H1 (cell line): ENCODE results near the gene TEKTIP1. TPM values are rescaled to one million over a fixed set of nuclear protein-coding genes. Genes with fewer than 3 reads are reported as not detected.

Experiments
- CTCF ChIA-PET: fragments of 300-600 bp; sonication (Branson Sonifier 250); formaldehyde crosslinking; loops from one replicate; lab custom pipeline; 2021; ENCODE audit not compliant: partially characterized antibody; lab: Charles Lee
- POLR2A ChIA-PET: fragments of 300-600 bp; sonication (Branson Sonifier 250); formaldehyde crosslinking; loops from one replicate; lab custom pipeline; 2021; ENCODE audit warnings: inconsistent platforms; ENCODE audit not compliant: partially characterized antibody; lab: Charles Lee
- DNase-seq, 2 experiments: peaks; one replicate each; pipeline versions ENCODE4 v3.0.0 to v3.0.0-alpha.2; 2010 to 2022; ENCODE audit warnings: low spot score in 2 of 2, low read depth in 1 of 2, mixed read lengths in 1 of 2
- FAIRE-seq: peaks from 2 replicates; lab custom pipeline; 2011; peaks lifted over from hg19 to GRCh38; lab: Jason Lieb, UNC
- H2AFZ ChIP-seq: 2 replicates; pipeline ENCODE4 v1.8.1; 2012; ENCODE audit warnings: low read length, inconsistent platforms
- H2AK5ac ChIP-seq: 2 replicates; pipeline ENCODE4 v1.6.1; 2013; ENCODE audit warnings: low read depth, low read length
- H2BK120ac ChIP-seq: replicated peaks from 2 replicates; pipeline ENCODE3; 2013; ENCODE audit warnings: low read depth, low read length, inconsistent platforms
- H2BK12ac ChIP-seq: 2 replicates; pipeline ENCODE4 v1.6.1; 2013; ENCODE audit warnings: low read depth, low read length
- H2BK15ac ChIP-seq: 2 replicates; pipeline ENCODE4 v1.6.1; 2013; ENCODE audit warnings: low read length
- H2BK20ac ChIP-seq: 2 replicates; pipeline ENCODE4 v1.6.1; 2013; ENCODE audit warnings: low read length
- H2BK5ac ChIP-seq: 2 replicates; pipeline ENCODE4 v1.6.1; 2013; ENCODE audit warnings: low read depth, low read length
- H3K14ac ChIP-seq: 2 replicates; pipeline ENCODE4 v1.6.1; 2013; ENCODE audit warnings: inconsistent platforms; ENCODE audit not compliant: insufficient read length
- H3K18ac ChIP-seq: 2 replicates; pipeline ENCODE4 v1.6.1; 2013; ENCODE audit warnings: low read length; ENCODE audit errors: extremely low read depth
- H3K23ac ChIP-seq: 2 replicates; pipeline ENCODE4 v1.6.1; 2013; ENCODE audit warnings: inconsistent platforms; ENCODE audit not compliant: insufficient read length
- H3K23me2 ChIP-seq: 2 replicates; pipeline ENCODE4 v1.6.1; 2013; ENCODE audit warnings: low read depth, low read length
- H3K27ac ChIP-seq: 2 replicates; pipeline ENCODE4 v1.6.1; 2011; ENCODE audit warnings: low read depth, low read length, inconsistent platforms
- H3K27me3 ChIP-seq, 4 experiments: replicated peaks in 1 of 4; 1 replicate in 1 of 4; 2 replicates in 3 of 4; pipeline versions ENCODE4 v1.6.1 to v1.8.1; 2011 to 2013; ENCODE audit warnings: low read length in 3 of 4, mild to moderate bottlenecking in 3 of 4, inconsistent platforms in 2 of 4, mixed read lengths in 2 of 4, moderate library complexity in 1 of 4; ENCODE audit not compliant: control insufficient read depth in 3 of 4, insufficient read depth in 3 of 4; ENCODE audit errors: extremely low read depth in 1 of 4
- H3K36me3 ChIP-seq, 4 experiments: 2 replicates each; pipeline versions ENCODE4 v1.6.1 to v1.8.1; 2011 to 2013; ENCODE audit warnings: mild to moderate bottlenecking in 4 of 4, low read length in 3 of 4, moderate library complexity in 2 of 4, control low read depth in 1 of 4, inconsistent platforms in 1 of 4; ENCODE audit not compliant: insufficient read depth in 4 of 4, control insufficient read depth in 2 of 4
- H3K4ac ChIP-seq: replicated peaks from 2 replicates; pipeline ENCODE3; 2013; ENCODE audit warnings: low read length, low read depth, mixed read lengths, inconsistent platforms; ENCODE audit not compliant: insufficient read length
- H3K4me1 ChIP-seq, 4 experiments: replicated peaks in 1 of 4; 1 replicate in 1 of 4; 2 replicates in 3 of 4; pipeline versions ENCODE4 v1.6.1 to v1.8.1; 2011 to 2013; ENCODE audit warnings: low read length in 3 of 4, inconsistent platforms in 2 of 4, mixed read lengths in 1 of 4; ENCODE audit not compliant: insufficient read depth in 4 of 4, control insufficient read depth in 3 of 4
- H3K4me2 ChIP-seq, 2 experiments: 2 replicates each; pipeline versions ENCODE4 v1.6.1 to v1.8.1; 2011 to 2013; ENCODE audit warnings: low read depth in 2 of 2, low read length in 2 of 2, control low read depth in 1 of 2, inconsistent platforms in 1 of 2, mild to moderate bottlenecking in 1 of 2; ENCODE audit not compliant: insufficient read depth in 1 of 2
- H3K4me3 ChIP-seq, 4 experiments: fragments of 200-600, 300-600 bp in 1 of 4; sonication (generic), shearing (Covaris generic), sonication (Bioruptor Twin) in 1 of 4; 2 replicates each; pipeline versions ENCODE4 v1.5.1 to v1.8.1; 2011 to 2016; ENCODE audit warnings: low read length in 4 of 4, low read depth in 3 of 4, control low read depth in 2 of 4, inconsistent platforms in 2 of 4, mild to moderate bottlenecking in 2 of 4, mixed read lengths in 1 of 4, moderate library complexity in 1 of 4; ENCODE audit not compliant: insufficient read depth in 2 of 4; ENCODE audit errors: extremely low read depth in 1 of 4
- H3K56ac ChIP-seq: replicated peaks from 2 replicates; pipeline ENCODE3; 2013; ENCODE audit warnings: low read depth, mild to moderate bottlenecking, mixed read lengths, low read length, inconsistent platforms; ENCODE audit not compliant: insufficient read length
- H3K79me1 ChIP-seq: 2 replicates; pipeline ENCODE4 v1.6.1; 2013; ENCODE audit warnings: low read depth, low read length, control low read depth
- H3K79me2 ChIP-seq, 2 experiments: 2 replicates each; pipeline versions ENCODE4 v1.6.1 to v1.8.1; 2012 to 2013; ENCODE audit warnings: low read length in 2 of 2, mild to moderate bottlenecking in 2 of 2, inconsistent platforms in 1 of 2; ENCODE audit not compliant: insufficient read depth in 2 of 2, control insufficient read depth in 1 of 2
- H3K9ac ChIP-seq, 4 experiments: replicated peaks in 1 of 4; 1 replicate in 1 of 4; 2 replicates in 3 of 4; pipeline versions ENCODE4 v1.6.1 to v1.8.1; 2011 to 2013; ENCODE audit warnings: low read depth in 3 of 4, low read length in 3 of 4, control low read depth in 2 of 4, mild to moderate bottlenecking in 2 of 4, moderate library complexity in 2 of 4, inconsistent platforms in 1 of 4; ENCODE audit errors: extremely low read depth in 1 of 4
- H3K9me3 ChIP-seq, 2 experiments: 2 replicates each; pipeline versions ENCODE4 v1.6.1 to v1.8.1; 2012 to 2013; ENCODE audit warnings: mild to moderate bottlenecking in 2 of 2, moderate library complexity in 2 of 2, control low read depth in 1 of 2, inconsistent platforms in 1 of 2, low read depth in 1 of 2, low read length in 1 of 2, mixed read lengths in 1 of 2; ENCODE audit not compliant: insufficient read depth in 2 of 2
- H4K20me1 ChIP-seq, 2 experiments: replicated peaks in 1 of 2; 2 replicates each; pipeline versions ENCODE3 to v1.8.1; 2011 to 2013; ENCODE audit warnings: inconsistent platforms in 2 of 2, low read length in 2 of 2, mild to moderate bottlenecking in 1 of 2; ENCODE audit not compliant: insufficient read depth in 2 of 2, control insufficient read depth in 1 of 2
- H4K5ac ChIP-seq: 2 replicates; pipeline ENCODE4 v1.6.1; 2013; ENCODE audit warnings: low read length, low read depth, mixed read lengths, inconsistent platforms; ENCODE audit not compliant: insufficient read length
- H4K8ac ChIP-seq: 2 replicates; pipeline ENCODE4 v1.8.0; 2013; ENCODE audit warnings: mild to moderate bottlenecking, moderate library complexity, low read length, inconsistent platforms; ENCODE audit not compliant: insufficient read depth; ENCODE audit errors: extremely low read depth
- H4K91ac ChIP-seq: replicated peaks from 2 replicates; pipeline ENCODE3; 2013; ENCODE audit warnings: low read length, mixed read lengths, inconsistent platforms; ENCODE audit not compliant: insufficient read length
- BRCA1 ChIP-seq: IDR thresholded peaks from 2 replicates; pipeline ENCODE4 v1.6.1; 2012; ENCODE audit warnings: low read depth, low read length, improper control_type of control experiment
- CBX5 ChIP-seq: fragments of 300-800, 300-1000 bp; sonication (generic); IDR thresholded peaks from 2 replicates; pipeline ENCODE4 v1.7.1; 2016; ENCODE audit warnings: antibody characterized with exemption, low read length, low read depth
- CBX8 ChIP-seq: fragments of 300-800, 300-1000 bp; sonication (generic); IDR thresholded peaks from 2 replicates; pipeline ENCODE4 v1.7.1; 2016; ENCODE audit warnings: low read depth, low read length, borderline replicate concordance
- GTF2F1 ChIP-seq: IDR thresholded peaks from 2 replicates; pipeline ENCODE4 v1.6.1; 2012; ENCODE audit warnings: low read depth, low read length, improper control_type of control experiment, borderline replicate concordance
- KDM5A ChIP-seq: fragments of 200-600 bp; IDR thresholded peaks from 2 replicates; pipeline ENCODE4 v1.7.1; 2012; ENCODE audit warnings: mild to moderate bottlenecking, low read length, inconsistent platforms, mixed read lengths
- MAX ChIP-seq: IDR thresholded peaks from 2 replicates; pipeline ENCODE4 v1.6.1; 2012; ENCODE audit warnings: inconsistent platforms
- POLR2A ChIP-seq, 2 experiments: IDR thresholded peaks; 1 replicate in 1 of 2; 2 replicates in 1 of 2; pipeline ENCODE4 v1.6.1; 2011; ENCODE audit warnings: low read depth in 2 of 2, low read length in 2 of 2, mild to moderate bottlenecking in 2 of 2; ENCODE audit errors: control extremely low read depth in 1 of 2
- SUZ12 ChIP-seq: fragments of 200-600 bp; sonication (generic); IDR thresholded peaks from 2 replicates; pipeline ENCODE4 v1.6.1; 2012; ENCODE audit warnings: mild to moderate bottlenecking, inconsistent platforms, low read length, moderate library complexity, mixed read lengths
- WGBS, 2 experiments: shearing (Covaris generic) in 1 of 2; methylation state at CpG; one replicate each; pipeline versions ENCODE4 v1.1.6 to v1.1.7; 2013 to 2015; ENCODE audit warnings: low lambda C conversion rate in 2 of 2, mixed read lengths in 2 of 2, inconsistent platforms in 1 of 2, low coverage in 1 of 2, missing lambda C conversion rate in 1 of 2; ENCODE audit not compliant: insufficient replicate concordance in 2 of 2, insufficient coverage in 1 of 2, insufficient read length in 1 of 2; ENCODE audit errors: extremely low coverage in 1 of 2, missing lambda C conversion rate in 1 of 2; 5-methylcytosine and 5-hydroxymethylcytosine counted together
- polyA plus RNA-seq, 7 experiments: library from polyadenylated mRNA; depleted of rRNA in 3 of 7; stranded (reverse) in 5 of 7; unstranded in 2 of 7; fragments of >200 nt in 5 of 7; fragments of 200-250 nt in 2 of 7; gene quantifications; 1 replicate in 5 of 7; 2 replicates in 1 of 7; 4 replicates in 1 of 7; pipeline versions ENCODE4 v1.2.1 to v1.2.3, GENCODE V29; 2011 to 2013; ENCODE audit warnings: missing spikeins in 2 of 7, mixed read lengths in 2 of 7
- total RNA-seq: library from RNA; stranded (reverse); fragmentation: NEBNext Ultra II Directional; extraction: Animal tissue kit (Norgen Biotek cat#: 25700); gene quantifications from 2 replicates; pipeline ENCODE4 v1.2.1, GENCODE V29; 2021
- TF ChIP-seq, protein P1 (sequence below), 3 experiments: IDR thresholded peaks; 1 replicate in 2 of 3; 2 replicates in 1 of 3; pipeline versions ENCODE4 v1.5.1 to v1.6.1; 2011; ENCODE audit warnings: low read length in 3 of 3, mild to moderate bottlenecking in 3 of 3, inconsistent platforms in 2 of 3, low read depth in 1 of 3, moderate library complexity in 1 of 3; ENCODE audit not compliant: insufficient read depth in 1 of 3; ENCODE audit errors: control extremely low read depth in 1 of 3

The TEKTIP1 gene
- total and polyA plus RNA-seq, 2 of the 8 experiments (the other 6 are each of a cell fraction or from before 2014, with no cell fraction given), result 1.1 TPM; not detected in 1

GRCh38 chr19:3496392-3497273 lies 42.3 kb upstream of the TEKTIP1 start:
- peaks cover 1 to 8% of the 10 kb centered on the region in 2 experiments for H4K20me1 ChIP-seq
- no peak overlapping the region for H3K18ac ChIP-seq
- H3K36me3 ChIP-seq, result peaks cover 4 to 23% (median 12%) of the 10 kb centered on the region in 4 experiments; a peak in 7 of 8 replicates
- no peak overlapping the region for H2BK20ac ChIP-seq
- H3K27ac ChIP-seq, result no peak overlapping the region
- no peak overlapping the region for H2AFZ ChIP-seq
- no peak overlapping the region for H3K14ac ChIP-seq
- peaks cover 6% of the 10 kb centered on the region for H3K79me1 ChIP-seq
- H2BK15ac ChIP-seq, result no peak overlapping the region
- no peak overlapping the region for H4K91ac ChIP-seq
- H2BK120ac ChIP-seq, result no peak overlapping the region
- no peak overlapping the region for H3K4ac ChIP-seq
- H3K4me1 ChIP-seq, result no peaks in the 10 kb centered on the region; a peak in 3 of 7 replicates
- H4K8ac ChIP-seq, result no peak overlapping the region
- H3K56ac ChIP-seq, result no peak overlapping the region
- no peak overlapping the region for H3K9ac ChIP-seq
- H2AK5ac ChIP-seq, result no peak overlapping the region
- H3K9me3 ChIP-seq, result no peaks in the 10 kb centered on the region
- FAIRE-seq, result no peak
- peaks cover 0 to 30% of the 10 kb centered on the region in 2 experiments; a peak in 2 of 4 replicates for H3K79me2 ChIP-seq
- no peak overlapping the region for H3K4me3 ChIP-seq
- CTCF ChIA-PET, result interaction anchor here (0.7 to 1.5 kb wide), 2 partner anchors 11 to 19 kb away, joined by 3 to 7 read pairs; no protein-coding TSS in a partner anchor
- H2BK12ac ChIP-seq, result no peak overlapping the region
- no peaks in the 10 kb centered on the region for H3K27me3 ChIP-seq
- 93% methylated on average over 32 of the region's 32 CpGs; no CpG with 5 or more reads in 1 of the 2 experiments for WGBS, 2 experiments
- H3K23me2 ChIP-seq, result peaks cover 7% of the 10 kb centered on the region
- no peak overlapping the region for H3K23ac ChIP-seq
- no peak for TF ChIP-seq BRCA1
- no peak for TF ChIP-seq KDM5A
- TF ChIP-seq SUZ12, result no peak
- TF ChIP-seq CBX8, result no peak
- TF ChIP-seq MAX, result no peak
- TF ChIP-seq POLR2A (IDR thresholded peaks at IDR 0.05; ENCODE audit: control extremely low read depth in 1 of 2, low read depth in 2 of 2, low read length in 2 of 2), result no peak
- TF ChIP-seq CBX5, result no peak
- TF ChIP-seq, protein P1, sequence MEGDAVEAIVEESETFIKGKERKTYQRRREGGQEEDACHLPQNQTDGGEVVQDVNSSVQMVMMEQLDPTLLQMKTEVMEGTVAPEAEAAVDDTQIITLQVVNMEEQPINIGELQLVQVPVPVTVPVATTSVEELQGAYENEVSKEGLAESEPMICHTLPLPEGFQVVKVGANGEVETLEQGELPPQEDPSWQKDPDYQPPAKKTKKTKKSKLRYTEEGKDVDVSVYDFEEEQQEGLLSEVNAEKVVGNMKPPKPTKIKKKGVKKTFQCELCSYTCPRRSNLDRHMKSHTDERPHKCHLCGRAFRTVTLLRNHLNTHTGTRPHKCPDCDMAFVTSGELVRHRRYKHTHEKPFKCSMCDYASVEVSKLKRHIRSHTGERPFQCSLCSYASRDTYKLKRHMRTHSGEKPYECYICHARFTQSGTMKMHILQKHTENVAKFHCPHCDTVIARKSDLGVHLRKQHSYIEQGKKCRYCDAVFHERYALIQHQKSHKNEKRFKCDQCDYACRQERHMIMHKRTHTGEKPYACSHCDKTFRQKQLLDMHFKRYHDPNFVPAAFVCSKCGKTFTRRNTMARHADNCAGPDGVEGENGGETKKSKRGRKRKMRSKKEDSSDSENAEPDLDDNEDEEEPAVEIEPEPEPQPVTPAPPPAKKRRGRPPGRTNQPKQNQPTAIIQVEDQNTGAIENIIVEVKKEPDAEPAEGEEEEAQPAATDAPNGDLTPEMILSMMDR (IDR thresholded peaks at IDR 0.05; ENCODE audit: control extremely low read depth in 1 of 3, insufficient read depth in 1 of 3, low read depth in 1 of 3, low read length in 3 of 3), result no peak
- no peak for TF ChIP-seq GTF2F1
- TF ChIP-seq, all 59 proteins: peak for 0
- Histone ChIP-seq H4K5ac (no peak overlapping the region), H3K4me2 (no peak overlapping the region), H2BK5ac (no peak overlapping the region)
- no peak for DNase-seq
- POLR2A ChIA-PET, result no interaction called here
